ENCODE measurements around the gene CEP57L1. TPM values are rescaled to one million over a fixed set of nuclear protein-coding genes. Genes with fewer than 3 reads are reported as not detected.
A peak's percentile ranks its signal among the peaks of the same experiment; 100 is the strongest.

The CEP57L1 gene
- total RNA-seq: 10 to 100 TPM; 14.4 to 16.3 TPM
- long read RNA-seq, donor 1, partial matches to known transcripts: 0 of 2 reads
- long read RNA-seq, donor 1, other reads (novel, unspliced or antisense): 1 of 2 reads
- long read RNA-seq, donor 2, partial matches to known transcripts: 5 of 16 reads
- long read RNA-seq, donor 2, other reads (novel, unspliced or antisense): 10 of 16 reads

- intact Hi-C loops (cut with DNase I): no loop called here
- DNase-seq (ENCODE audit: low spot score): peak; percentile 100
Measured at GRCh38 chr6:109095036-109095834, at the start of gene CEP57L1. Gene CEP57L1 (plus strand): TSS chr6:109095507. CDS start chr6:109145222, 49,715 bp downstream.

- DNase-seq (ENCODE audit: low spot score): no peak
- intact Hi-C loops (cut with DNase I): no loop called here
Measured at GRCh38 chr6:109048176-109048575, 47.1 kb upstream of the CEP57L1 start.

- intact Hi-C loops (cut with DNase I): no loop called here
- no peak for DNase-seq (ENCODE audit: low spot score)
Measured at GRCh38 chr6:109048670-109049415, 46.5 kb upstream of the CEP57L1 start.

GRCh38 chr6:109050012-109050411 lies 45.3 kb upstream of the CEP57L1 start:
- intact Hi-C loops (cut with DNase I): no loop called here
- DNase-seq (ENCODE audit: low spot score): no peak

GRCh38 chr6:109050447-109051102 lies 44.7 kb upstream of the CEP57L1 start:
- no peak for DNase-seq (ENCODE audit: low spot score)
- intact Hi-C loops (cut with DNase I): no loop called here

- intact Hi-C loops (cut with DNase I): no loop called here
- no peak for DNase-seq (ENCODE audit: low spot score)
Measured at GRCh38 chr6:109051301-109052017, 43.8 kb upstream of the CEP57L1 start.

GRCh38 chr6:109052018-109052651 lies 43.2 kb upstream of the CEP57L1 start:
- intact Hi-C loops (cut with DNase I): no loop called here
- DNase-seq (ENCODE audit: low spot score): no peak

- DNase-seq (ENCODE audit: low spot score): no peak
- intact Hi-C loops (cut with DNase I): no loop called here
Measured at GRCh38 chr6:109052852-109053251, 42.5 kb upstream of the CEP57L1 start.

GRCh38 chr6:109053336-109053735 lies 42.0 kb upstream of the CEP57L1 start:
- intact Hi-C loops (cut with DNase I): no loop called here

GRCh38 chr6:109055771-109056235 lies 39.5 kb upstream of the CEP57L1 start:
- no peak for DNase-seq (ENCODE audit: low spot score)
- intact Hi-C loops (cut with DNase I): no loop called here

More at GRCh38 chr6:109053336-109053735, 42.0 kb upstream of the CEP57L1 start:
- DNase-seq (ENCODE audit: low spot score): no peak

- DNase-seq (ENCODE audit: low spot score): no peak
- intact Hi-C loops (cut with DNase I): no loop called here
Measured at GRCh38 chr6:109056661-109057060, 38.6 kb upstream of the CEP57L1 start.

GRCh38 chr6:109058620-109059019 lies 36.7 kb upstream of the CEP57L1 start:
- no peak for DNase-seq (ENCODE audit: low spot score)
- intact Hi-C loops (cut with DNase I): no loop called here

- no peak for DNase-seq (ENCODE audit: low spot score)
- intact Hi-C loops (cut with DNase I): no loop called here
Measured at GRCh38 chr6:109059153-109059552, 36.2 kb upstream of the CEP57L1 start.

- DNase-seq (ENCODE audit: low spot score): no peak
- intact Hi-C loops (cut with DNase I): no loop called here
Measured at GRCh38 chr6:109059571-109060021, 35.7 kb upstream of the CEP57L1 start.

GRCh38 chr6:109060571-109060970 lies 34.7 kb upstream of the CEP57L1 start:
- DNase-seq (ENCODE audit: low spot score): no peak
- intact Hi-C loops (cut with DNase I): no loop called here

- DNase-seq (ENCODE audit: low spot score): no peak
- intact Hi-C loops (cut with DNase I): no loop called here
Measured at GRCh38 chr6:109062216-109062615, 33.1 kb upstream of the CEP57L1 start.

GRCh38 chr6:109062767-109063352 lies 32.4 kb upstream of the CEP57L1 start:
- intact Hi-C loops (cut with DNase I): no loop called here
- DNase-seq (ENCODE audit: low spot score): no peak

GRCh38 chr6:109069746-109070145 lies 25.6 kb upstream of the CEP57L1 start:
- intact Hi-C loops (cut with DNase I): loop anchor here in 1 of 2 donors (5.0 to 10.0 kb wide), 3 partner anchors 65 to 527 kb away; no protein-coding TSS in a partner anchor
- no peak for DNase-seq (ENCODE audit: low spot score)
